ENCODE data around the gene PLA2G5.

DNA sequence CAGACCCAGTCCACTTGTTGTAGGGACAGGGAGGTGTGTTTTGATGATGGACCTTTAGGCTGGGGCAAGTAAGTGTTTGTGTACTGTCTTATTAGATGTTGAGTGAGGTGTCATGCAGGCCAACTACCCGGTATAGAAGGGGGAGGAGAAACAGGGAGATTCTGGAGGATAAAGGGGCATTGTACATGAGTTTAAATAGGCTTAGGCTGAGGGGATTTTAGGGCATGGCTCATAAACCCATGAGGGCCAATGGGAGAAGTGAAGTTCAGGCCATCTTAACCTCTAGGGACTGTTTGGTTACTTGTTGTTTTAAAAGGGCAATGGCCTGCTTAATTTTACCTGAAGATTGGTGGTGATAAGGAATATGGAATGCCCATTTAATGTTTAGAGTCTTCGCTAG, 38.2 kb upstream of the PLA2G5 start:
- TF ChIP-seq, protein P1, sequence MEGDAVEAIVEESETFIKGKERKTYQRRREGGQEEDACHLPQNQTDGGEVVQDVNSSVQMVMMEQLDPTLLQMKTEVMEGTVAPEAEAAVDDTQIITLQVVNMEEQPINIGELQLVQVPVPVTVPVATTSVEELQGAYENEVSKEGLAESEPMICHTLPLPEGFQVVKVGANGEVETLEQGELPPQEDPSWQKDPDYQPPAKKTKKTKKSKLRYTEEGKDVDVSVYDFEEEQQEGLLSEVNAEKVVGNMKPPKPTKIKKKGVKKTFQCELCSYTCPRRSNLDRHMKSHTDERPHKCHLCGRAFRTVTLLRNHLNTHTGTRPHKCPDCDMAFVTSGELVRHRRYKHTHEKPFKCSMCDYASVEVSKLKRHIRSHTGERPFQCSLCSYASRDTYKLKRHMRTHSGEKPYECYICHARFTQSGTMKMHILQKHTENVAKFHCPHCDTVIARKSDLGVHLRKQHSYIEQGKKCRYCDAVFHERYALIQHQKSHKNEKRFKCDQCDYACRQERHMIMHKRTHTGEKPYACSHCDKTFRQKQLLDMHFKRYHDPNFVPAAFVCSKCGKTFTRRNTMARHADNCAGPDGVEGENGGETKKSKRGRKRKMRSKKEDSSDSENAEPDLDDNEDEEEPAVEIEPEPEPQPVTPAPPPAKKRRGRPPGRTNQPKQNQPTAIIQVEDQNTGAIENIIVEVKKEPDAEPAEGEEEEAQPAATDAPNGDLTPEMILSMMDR (IDR thresholded peaks at IDR 0.05): no peak
- no peak for TF ChIP-seq POLR2A (IDR thresholded peaks at IDR 0.05)

Data from lower leg skin (tissue), 3 donors.